ENCODE measurements around the gene PTPRT. TPM values are rescaled to one million over a fixed set of nuclear protein-coding genes. Genes with fewer than 3 reads are reported as not detected.
"Not testable (repeated sequence)": the region's sequence is repeated elsewhere in the genome, so short reads cannot be mapped to it uniquely, and the experiment has no call there.

The PTPRT gene
- total RNA-seq, 1 donor from 2014 or later: not detected

DNA sequence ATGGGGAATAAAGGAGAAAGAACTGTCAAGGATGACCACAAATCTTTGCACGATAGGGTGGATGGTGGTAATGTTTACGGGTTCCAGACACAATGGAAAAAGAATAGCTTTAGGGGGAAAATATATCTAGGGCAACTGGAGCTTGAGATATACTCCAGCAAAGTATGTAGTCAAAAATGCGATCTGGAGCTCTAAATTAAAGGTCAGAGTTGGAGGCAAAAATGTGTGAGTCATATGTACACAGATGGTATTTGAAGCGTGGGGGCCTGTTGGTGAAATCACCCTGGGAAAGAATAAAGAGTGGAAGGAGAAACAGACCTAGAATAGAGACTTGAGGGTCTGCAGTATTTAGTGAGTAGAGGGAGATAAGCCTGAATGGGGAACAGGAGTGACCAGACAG, 937.6 kb downstream of the PTPRT start:
- DNase-seq (ENCODE audit: low read depth): no peak

DNA sequence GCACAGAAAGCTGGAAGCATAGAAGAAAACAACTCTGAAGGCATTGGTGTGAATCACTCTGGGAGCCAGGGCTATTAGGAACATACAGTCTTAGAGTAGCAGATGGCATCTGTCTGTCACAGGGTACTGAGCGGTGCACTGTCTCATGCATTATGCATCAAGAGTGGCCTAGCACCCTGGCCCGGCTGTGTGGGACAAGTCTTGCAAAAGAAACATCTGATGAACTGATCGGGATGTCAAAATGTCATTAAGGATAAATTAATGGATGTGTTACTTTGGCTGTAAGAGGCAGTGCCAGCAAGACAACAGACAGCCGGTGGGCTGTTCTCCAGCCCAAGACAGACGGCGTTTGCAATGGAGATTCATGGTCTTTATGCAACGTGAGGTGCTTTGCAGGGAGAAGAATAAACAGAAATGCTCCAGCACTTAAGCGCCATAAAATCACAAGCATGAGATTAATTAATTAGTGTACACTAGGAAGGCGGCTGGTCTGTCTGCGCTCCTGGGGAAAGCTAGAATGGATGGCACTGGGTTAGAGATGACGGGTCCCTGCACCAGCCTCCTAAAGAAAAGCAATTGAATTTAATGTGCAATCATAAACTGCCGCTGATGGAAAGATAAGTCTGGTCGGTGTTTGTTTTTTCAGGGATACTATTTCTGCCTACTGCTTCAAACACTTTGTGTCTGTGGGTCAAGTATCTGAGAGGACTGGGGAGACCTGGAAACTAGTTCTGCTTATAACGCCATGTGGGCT, 970.9 kb downstream of the PTPRT start:
- no peak for DNase-seq (ENCODE audit: low read depth)

DNA sequence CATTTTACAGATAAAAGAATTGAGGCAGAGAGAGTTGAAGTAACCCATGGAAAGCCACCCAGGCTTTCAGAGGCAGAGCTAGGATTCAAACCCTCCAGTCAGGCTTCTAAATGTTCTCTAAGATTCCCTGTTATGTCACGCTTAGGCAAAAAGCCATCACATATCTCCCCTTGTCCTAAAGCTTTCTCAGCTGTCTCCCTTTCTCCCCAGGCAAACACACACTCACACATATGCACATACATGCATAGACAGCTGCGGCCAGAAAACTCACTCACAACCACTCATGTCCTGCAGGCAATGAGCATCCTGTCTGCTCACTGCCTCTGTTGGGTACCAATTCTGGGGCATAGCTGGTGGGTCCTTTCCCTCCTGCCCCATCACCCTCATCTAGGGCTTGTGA, 975.6 kb downstream of the PTPRT start:
- DNase-seq (ENCODE audit: low read depth): no peak

DNA sequence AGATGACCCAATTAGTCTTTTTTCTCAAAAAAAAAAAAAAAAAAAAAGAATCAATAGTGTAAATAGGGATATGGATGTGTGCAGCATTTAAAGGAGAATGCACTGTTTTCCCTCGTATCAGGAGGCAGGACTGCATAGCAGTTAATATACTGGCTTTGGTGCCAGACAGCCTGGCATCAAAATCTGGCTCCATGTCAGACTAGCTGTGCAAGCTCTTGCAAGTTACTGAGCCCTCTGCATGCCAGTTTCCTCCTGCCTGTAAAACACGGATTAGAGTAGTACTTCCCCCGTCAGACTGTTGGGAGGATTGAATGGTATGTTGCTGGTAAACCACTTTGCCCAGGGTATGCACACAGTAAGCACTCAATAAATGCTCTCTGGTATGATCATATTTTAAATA, 977.3 kb downstream of the PTPRT start:
- no peak for DNase-seq (ENCODE audit: low read depth)

DNA sequence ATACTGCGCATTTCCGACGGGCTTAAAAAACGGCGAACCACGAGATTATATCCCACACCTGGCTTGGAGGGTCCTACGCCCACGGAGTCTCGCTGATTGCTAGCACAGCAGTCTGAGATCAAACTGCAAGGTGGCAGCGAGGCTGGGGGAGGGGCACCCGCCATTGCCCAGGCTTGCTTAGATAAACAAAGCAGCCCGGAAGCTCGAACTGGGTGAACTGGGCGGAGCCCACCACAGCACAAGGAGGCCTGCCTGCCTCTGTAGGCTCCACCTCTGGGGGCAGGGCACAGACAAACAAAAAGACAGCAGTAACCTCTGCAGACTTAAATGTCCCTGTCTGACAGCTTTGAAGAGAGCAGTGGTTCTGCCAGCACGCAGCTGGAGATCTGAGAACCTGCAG, 983.1 kb downstream of the PTPRT start:
- not testable (repeated sequence) for DNase-seq (ENCODE audit: low read depth)

DNA sequence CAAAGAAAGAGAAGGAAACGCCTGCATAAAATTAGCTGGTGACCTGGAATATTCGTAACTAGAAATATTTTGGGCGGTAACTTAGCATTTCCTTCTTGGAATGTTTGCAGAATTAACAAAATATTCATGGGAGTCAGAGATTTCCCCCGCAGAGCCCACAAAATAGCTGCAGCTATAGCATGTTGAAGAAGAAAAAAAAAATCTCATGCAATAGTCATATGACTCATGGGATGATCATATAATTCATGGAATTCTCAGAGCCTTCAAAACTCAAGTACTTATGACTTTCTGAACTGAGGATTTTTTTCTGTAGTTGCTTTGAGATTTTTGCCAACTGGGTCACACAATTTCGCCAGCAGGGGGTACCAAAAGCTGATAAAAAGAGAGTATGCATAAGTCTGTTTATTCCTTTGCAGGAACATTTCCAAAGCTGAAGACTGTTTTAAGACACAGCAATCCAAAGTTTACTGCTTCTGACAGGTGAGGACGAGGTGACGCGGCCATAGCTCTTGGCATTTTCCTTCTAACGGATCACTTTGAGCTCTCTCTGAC, 985.5 kb downstream of the PTPRT start:
- DNase-seq (ENCODE audit: low read depth): no peak

DNA sequence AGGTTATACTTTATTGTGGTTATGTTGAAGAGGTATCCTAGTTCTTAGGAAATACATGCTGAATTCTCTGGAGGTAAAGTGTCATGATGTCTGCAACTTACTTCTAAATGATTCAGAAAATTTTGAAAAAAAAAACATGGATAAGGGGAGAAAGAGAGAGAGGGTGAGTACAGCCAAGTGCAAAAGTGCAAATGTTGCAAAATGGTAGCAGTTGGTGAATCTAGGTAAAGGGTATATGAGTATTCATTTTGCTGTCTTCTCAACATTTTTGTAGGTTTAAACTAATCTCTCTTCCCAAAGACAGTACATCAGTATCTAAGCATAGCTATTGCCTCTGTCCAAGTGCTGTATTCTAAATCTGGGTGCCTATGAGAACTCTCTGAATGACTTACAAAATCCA, 992.1 kb downstream of the PTPRT start:
- no peak for DNase-seq (ENCODE audit: low read depth)

DNA sequence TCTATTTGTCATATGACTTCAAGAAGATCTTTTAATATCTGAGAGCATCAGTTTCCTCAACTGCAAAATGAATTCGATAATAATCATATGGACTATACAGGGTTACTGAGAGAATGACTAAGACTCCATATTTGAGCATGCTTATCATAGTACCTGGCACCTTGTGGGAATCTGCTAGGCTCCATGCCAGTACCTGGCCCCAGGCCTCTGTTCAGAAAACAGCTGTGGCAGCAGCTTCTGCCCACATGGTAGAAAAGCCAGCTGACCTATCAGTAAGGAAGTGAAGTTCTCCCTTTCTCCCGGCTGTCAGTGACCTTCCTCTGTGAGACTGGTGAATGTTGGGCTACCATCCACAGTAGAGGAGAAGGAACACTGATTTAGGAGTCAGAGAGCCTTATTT, 996.6 kb downstream of the PTPRT start:
- no peak for DNase-seq (ENCODE audit: low read depth)

DNA sequence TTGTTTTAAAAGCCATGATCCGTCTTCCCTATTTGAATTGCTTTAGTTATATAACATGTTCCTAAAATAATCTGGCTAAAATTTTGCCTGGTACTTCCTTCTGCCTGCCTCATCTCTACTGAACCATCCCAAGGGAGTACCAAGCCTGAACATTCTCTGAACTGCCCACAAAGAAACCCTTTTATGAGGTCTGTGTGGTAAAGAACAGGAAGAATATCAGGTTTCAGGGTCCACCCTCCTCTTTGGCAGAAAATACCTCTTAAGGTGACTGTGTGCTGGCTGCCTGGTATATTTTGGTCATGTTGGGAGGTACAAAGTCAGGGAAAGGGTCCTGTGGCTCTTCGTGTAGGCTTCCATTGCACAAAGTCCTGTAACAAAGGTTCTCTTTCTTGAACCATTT, 997.4 kb downstream of the PTPRT start:
- DNase-seq (ENCODE audit: low read depth): no peak

DNA sequence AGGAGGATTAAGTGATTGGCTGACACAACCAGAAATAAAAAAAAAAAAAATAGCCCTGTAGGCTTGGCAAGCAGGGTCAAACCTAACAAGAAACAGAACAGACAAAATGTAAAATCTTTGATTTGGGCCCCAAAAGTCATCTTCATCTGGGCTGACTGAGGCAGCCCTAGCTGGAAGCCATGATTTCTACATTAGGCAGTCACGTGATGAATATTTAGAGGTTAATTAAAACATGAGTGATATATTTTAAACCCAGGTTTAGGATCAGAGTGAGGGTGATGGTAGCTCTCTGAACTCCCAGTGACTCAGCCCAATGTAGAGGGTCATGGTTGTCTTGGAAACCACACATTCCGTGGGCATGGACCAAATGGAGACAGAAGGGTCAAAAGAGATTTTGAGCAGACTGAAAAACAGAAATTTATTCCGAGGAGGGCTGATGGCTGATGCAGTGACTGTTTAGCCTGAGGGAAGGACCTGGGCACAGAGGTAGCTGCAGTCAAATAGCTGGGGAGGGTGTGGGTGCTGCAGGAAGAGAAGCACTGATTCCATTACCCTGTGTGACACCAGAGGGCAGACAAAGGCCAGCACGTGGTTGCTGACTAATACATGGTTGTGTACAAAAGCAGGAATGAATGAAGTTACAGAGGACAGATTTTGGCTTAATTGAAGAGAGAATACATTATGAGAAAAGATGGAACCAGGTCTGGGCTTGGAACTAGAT, 998.4 kb downstream of the PTPRT start:
- no peak for DNase-seq (ENCODE audit: low read depth)

DNA sequence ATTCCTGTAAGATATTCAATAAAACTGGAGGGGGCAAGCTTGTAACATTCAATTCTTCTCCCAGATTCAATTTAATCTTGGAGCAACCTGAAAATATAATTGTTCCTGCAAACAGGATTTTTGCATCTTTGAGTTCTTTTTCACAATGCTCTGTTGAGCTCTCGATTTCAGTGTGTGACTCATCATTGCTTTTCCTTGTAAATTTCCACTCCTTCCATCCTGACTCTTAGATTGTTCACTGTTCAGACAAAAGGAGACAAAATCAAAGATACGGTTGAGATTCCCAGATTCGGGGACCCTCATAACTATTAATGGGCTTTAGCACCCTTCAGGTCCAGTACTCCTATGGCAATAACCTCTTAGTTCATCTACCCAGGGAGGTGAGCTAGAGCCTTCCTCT, 999.6 kb downstream of the PTPRT start:
- DNase-seq (ENCODE audit: low read depth): no peak

DNA sequence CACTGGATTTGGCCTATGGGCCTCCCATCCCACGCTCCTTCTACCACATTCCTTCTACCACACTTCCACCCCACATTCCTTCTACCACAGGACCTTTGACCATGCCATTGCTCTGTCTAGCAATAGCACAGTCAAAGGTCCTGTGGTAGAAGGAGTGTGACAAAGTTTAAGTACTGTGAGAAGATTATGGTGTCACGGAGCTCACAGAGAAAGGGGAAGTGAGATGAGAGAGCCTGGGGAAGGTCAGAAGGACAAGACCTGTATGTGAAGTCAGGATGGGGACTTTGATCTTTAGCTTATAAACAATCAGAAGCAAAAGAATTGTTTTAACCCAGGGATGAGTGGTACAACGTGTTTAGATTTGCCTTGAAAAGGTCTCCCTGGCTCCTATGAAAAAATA, 1003.4 kb downstream of the PTPRT start:
- no peak for DNase-seq (ENCODE audit: low read depth)

DNA sequence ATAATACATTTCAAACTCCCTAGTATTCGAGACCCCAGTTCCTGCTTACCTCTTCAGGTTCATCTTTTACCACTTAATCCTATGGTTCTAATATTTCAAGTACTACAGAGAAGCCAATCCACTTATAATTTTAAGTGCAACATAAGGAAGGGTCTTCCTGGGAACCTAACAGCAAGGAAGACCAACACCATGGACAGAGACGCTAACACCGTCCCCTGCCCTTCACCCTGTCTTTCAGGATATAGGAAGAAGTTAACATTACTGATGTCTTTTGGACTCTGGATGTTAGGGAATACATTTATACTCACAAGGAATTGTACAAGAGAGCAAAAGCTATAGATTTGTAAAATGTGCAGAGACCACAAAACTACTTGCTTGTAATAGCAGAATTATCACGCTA, 1006.6 kb downstream of the PTPRT start:
- no peak for DNase-seq (ENCODE audit: low read depth)

DNA sequence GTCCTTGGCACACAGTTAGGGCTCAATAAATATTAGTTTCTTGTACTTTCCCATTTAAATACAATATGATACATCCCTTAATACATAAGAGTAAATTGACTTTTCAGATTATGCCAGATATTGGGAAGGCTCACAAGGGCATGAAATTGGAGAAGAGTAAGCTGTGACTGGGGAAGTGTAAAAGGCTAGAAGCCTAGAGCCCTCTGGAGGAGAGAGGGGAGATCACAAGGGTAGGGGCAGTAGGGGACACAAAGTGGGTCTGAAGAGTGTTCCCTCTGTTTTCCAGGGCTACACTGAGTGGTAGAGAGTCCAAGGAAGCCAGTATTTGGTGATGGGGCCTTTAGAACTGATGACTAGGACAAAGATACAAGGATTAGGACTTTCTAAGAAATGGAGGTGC, 1008.6 kb downstream of the PTPRT start:
- DNase-seq (ENCODE audit: low read depth): no peak

DNA sequence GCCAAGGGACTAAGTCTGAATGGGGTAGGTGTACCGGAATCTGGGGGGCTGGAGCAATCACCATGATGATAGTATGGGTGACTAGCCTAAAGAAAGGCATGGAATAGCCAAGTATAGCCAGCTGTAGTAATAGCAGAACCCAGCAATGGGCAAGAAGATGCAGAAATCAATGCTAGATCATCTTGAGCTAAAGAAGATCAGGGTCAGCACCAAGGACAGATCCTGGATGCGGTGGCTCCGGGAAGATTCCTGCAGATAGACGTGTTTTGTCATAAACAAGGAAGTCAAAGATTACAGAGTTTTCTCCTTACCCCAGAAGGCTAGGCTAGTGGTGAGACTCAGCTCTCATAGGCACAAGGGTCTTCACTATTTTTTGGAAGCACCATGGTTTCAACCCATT, 1009.9 kb downstream of the PTPRT start:
- DNase-seq (ENCODE audit: low read depth): no peak

DNA sequence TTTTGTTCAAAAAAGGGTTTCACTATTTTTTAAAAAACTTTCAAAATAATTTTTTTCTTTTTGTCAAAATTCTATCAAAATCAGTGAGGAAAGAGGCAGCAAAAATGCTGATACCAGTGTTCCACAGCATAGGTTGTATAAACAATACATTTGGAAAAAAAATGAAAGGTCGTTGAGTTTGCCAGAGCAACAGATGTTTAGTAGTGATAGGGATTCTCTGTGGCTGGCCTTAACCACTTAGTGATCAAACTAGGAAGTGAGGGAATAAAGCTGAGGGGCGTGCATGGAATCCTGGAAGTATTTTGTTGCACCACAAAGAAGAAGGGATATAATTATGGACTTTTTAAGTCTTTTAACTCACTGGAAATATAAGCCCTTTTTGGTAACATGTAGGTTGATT, 1016.3 kb downstream of the PTPRT start:
- no peak for DNase-seq (ENCODE audit: low read depth)

DNA sequence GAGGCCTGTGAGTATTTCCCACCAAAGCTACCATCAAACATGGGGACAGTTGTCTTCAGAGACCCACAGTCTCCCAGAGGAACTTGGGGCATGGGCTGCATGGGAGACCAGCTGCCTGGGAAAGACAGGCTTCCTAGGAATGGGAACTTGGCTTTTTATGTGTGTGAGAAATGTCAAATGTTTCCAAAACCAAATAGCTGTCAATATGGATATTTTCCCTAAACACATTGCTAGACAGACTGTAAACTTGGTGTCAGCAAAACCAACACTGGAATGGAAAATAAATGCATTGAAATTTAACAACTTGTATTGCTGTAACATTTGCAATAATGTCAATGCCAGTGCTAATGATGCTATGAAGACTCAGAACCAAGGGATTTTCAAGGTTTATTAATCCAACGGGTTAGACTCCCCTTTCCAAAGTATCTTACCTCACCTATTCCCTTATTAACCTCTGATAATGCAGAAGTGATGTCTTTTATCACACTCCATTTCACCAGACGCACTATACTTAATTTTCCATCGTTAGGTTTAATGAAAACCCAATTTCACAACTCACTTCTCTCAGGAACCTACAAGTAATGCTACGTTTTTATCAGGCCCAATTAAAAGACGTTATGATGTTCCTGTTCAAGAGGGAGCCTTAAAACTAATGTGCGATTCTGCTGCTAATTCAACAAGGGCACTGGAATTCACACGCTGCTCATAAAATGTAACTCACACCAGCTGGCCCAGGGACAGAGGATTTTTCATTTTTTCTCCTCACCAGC, 1025.4 kb downstream of the PTPRT start:
- DNase-seq (ENCODE audit: low read depth): no peak

DNA sequence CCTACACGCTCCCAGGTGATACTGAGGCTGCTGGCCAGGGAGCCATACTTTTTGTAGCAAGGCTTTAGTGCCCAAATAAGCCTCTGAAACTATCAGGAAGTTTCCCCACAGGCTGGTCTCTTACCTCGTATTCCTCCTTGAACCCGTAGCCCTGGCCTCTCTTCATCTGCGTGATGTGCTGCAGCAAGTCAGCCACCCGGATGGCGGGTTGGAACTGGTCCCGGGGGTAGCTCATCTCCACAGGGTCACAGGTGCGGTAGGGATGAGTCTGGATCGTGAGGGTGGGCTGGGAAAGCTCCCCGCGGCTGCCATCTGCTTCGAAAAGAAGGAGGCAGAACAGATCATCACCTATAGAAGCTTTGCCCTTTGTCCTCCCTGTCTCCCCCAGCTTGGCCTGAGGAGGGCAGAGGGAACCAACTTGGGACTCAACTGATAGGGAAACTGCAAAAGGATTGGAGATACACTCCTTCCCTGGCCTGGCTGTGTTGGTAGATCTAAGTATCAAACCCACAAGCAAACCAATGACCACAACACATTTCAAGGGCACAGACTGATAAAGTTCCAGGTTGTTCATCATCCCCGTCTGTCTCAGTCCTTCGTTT, 1028.4 kb downstream of the PTPRT start:
- DNase-seq (ENCODE audit: low read depth): no peak

DNA sequence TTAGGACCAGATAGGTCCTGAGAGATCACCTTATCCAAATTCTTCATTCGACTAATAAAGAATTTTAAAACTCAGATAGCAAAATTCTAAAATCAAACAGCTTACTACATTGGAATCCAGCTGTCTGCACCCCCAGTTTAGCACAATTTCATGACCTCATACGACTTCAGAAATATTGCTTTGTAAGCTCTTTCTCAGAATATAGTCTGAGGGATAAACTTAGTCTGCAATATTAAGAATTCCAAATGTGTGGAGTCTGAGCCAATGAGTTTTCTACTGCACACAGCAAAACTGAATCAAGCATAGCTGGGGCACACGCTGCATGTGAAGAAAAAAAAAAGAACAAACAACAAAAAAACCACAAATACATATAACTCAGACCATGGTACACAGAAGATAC, 1029.9 kb downstream of the PTPRT start:
- DNase-seq (ENCODE audit: low read depth): no peak

DNA sequence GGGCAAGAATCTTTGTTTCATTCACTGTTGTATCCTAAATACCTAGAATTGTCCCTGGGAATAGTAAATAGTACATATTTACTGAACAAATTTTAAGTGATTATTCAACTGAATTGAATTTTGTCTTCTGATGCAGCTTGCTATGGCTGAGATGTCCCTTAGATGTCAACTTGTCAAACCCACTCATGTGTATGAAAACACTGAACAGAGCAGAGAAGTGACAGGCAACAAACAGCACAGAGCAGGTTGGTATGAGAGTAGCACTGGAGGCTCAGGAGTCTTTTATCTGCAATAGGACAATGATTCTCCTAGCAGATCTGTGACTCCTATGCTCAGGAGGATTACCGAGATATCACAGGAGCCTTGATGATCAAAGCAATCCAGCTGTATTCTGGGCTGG, 1031.4 kb downstream of the PTPRT start:
- no peak for DNase-seq (ENCODE audit: low read depth)

DNA sequence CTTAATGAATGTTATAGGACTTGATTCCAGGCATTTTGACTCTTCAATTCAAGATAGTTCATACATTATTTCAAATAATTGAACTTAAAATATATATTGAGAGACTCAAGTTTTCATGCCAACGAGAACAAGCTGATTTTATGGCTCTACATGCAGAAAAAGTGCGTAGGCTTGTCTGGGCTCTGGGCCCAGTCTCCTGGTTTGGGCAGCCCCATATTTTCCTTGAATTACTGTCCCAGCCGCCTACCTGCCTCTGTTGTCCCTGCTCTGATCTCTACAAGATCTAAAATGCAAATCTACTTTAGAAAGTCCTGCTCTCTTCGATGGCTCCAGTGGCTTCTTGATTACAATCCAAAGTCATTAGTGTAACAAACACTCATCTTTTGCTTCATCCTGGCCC, 1034.1 kb downstream of the PTPRT start:
- DNase-seq (ENCODE audit: low read depth): no peak

DNA sequence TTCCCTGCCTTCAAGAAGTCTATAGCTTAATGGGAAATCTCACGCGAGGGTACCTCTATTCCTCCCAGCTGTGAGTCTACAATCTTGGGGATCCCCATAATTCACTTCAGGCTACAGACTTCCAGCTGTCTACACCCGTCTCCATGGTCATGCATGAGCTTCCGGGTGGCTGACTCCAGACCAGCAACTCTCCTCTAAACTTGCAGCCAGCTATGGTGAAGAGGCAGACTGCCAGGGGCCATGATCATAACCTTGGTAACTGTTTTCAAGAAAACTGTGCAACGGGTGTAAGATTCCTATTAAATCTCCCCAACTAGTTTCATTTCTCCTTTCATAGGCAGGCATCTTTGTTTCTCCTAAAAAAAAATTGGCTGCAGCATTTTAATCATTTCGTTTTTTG, 1037.1 kb downstream of the PTPRT start:
- DNase-seq (ENCODE audit: low read depth): no peak
